ENCODE measurements around the gene TATDN2. TPM values are rescaled to one million over a fixed set of nuclear protein-coding genes. Genes with fewer than 3 reads are reported as not detected.
"Not testable (repeated sequence)": the region's sequence is repeated elsewhere in the genome, so short reads cannot be mapped to it uniquely, and the experiment has no call there.

Gene TATDN2
- total RNA-seq, 2 donors from 2014 or later, result 40.8 to 56.3 TPM

- H3K27ac Mint-ChIP-seq, result peak overlapping the region; percentile 70 to 77
- H3K9me3 Mint-ChIP-seq, result no peaks in the 10 kb centered on the region
- DNase-seq (ENCODE audit: low spot score in 2 of 2), result no peak
- H3K36me3 Mint-ChIP-seq, result peaks cover under 1 to 15% of the 10 kb centered on the region in 2 donors
- ATAC-seq, result no peak
Observed at GRCh38 chr3:10291641-10292040, 43.4 kb downstream of the TATDN2 start.

DNA sequence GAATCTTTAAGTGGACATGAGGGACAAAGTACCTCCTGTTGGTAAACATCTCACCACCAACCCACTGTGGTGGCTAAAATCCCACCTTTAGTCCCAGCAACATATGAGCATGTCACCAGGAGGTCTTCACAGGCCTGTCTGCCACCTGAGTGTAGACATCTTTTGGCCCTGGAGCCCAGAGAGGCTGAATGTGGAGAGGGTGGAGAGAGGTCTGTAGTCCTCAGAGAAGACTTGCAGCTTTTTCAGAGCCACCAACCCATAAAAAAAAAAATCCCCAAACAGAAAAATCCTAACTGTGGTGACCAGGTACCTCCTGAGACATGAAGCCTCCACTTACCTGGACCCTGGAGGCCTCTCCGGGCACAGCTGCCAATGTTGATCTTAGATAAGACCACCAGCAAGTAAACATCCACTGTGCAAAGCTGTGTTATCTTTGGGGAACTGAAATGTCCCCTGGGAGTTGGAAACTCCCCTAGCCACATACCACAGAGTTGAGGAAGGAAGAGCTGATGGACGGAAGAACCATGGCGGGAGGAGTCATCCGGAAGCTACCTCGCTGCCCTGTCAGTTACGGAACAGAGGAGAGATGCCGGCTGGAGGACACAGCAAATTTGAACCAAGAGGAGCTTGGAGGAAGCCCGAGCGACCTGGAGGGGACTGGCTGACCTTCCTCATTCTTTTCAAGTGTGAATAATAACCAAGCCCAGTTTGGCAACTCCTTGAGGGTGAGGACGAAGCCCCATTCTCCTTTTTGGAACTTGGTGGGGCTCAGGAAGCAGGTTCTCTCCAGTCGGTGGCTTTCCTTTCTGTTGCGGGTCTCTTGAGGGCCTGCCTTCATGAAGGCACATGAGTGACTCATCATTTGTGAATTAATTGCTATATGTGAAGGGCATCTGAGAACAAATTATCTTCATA, 44.5 kb downstream of the TATDN2 start, which contains the start of gene GHRL:
GHRL (minus strand) TSS at position 443 of the 915 bp plus-strand sequence. CDS start 2,767 bp downstream, outside the sequence.
- Mint-ChIP-seq H3K36me3 (peaks cover 7 to 14% of the 10 kb centered on the region in 2 donors), H3K9me3 (no peaks in the 10 kb centered on the region), H3K27ac (peak within 1 kb of the TSS; percentile 77 to 89)
- DNase-seq (ENCODE audit: low spot score in 2 of 2), result no peak
- peak in 1 of 2 donors; percentile 56 for ATAC-seq

- DNase-seq (ENCODE audit: low spot score in 2 of 2), result no peak
- Mint-ChIP-seq H3K36me3 (peaks cover 7 to 14% of the 10 kb centered on the region in 2 donors), H3K27ac (peak overlapping the region in 1 of 2 donors; percentile 57), H3K9me3 (no peaks in the 10 kb centered on the region)
- no peak for ATAC-seq
Observed at GRCh38 chr3:10294030-10294586, 45.8 kb downstream of the TATDN2 start.

DNA sequence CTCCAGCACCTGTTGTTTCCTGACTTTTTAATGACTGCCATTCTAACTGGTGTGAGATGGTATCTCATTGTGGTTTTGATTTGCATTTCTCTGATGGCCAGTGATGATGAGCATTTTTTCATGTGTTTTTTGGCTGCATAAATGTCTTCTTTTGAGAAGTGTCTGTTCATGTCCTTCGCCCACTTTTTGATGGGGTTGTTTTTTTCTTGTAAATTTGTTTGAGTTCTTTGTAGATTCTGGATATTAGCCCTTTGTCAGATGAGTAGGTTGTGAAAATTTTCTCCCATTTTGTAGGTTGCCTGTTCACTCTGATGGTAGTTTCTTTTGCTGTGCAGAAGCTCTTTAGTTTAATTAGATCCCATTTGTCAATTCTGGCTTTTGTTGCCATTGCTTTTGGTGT, 49.8 kb downstream of the TATDN2 start:
- ATAC-seq, H3K27ac Mint-ChIP-seq: not testable (repeated sequence)
- H3K36me3 Mint-ChIP-seq, result peaks cover 9 to 15% of the 10 kb centered on the region in 2 donors

DNA sequence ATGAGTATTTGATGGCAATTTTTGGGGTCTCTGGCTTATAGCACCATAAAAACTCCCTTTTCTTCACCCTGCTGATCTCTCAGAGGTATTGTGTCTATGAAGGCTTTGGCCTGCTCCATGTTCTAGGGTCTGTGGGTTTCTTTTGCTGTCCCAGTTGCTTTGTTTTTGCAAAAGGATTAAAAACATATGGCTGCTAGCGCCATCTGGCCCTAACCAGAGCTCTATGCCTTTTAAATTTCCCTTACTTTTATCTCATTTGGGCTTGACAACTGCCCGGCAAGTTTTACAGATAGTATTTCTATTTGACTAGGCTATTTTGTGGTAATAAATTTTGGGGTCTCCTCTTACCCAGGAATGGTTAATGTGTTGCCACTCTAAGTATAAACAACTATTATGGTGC, 50.9 kb downstream of the TATDN2 start:
- Mint-ChIP-seq H3K36me3 (peaks cover 9 to 15% of the 10 kb centered on the region in 2 donors), H3K27ac (peak overlapping the region; percentile 87 to 95), H3K9me3 (no peaks in the 10 kb centered on the region)
- DNase-seq (ENCODE audit: low spot score in 2 of 2) (no peak), ATAC-seq (no peak)

More for the DNA sequence above, 49.8 kb downstream of the TATDN2 start:
- H3K9me3 Mint-ChIP-seq; DNase-seq (ENCODE audit: low spot score in 2 of 2): not testable (repeated sequence)

DNA sequence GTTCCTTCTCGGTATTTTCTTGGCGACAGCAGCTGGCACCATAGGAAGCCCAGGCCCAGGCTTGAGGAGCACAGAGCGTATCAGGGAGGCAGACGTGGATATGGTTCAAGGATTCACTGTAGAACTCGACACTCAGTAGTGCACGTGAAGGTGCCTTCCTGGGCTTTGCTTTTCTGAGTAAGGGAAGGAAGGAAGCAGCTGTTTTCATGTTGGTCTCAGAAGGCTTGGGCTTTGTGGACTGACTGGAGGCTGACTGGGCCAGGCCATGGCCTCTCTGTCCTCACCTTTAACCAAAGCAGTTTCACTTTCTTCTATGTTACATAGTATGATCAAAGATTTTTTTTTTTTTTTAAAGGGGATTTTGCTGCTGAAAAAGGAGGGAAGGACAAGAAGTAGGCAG, 51.4 kb downstream of the TATDN2 start:
- Mint-ChIP-seq H3K36me3 (peaks cover 9 to 15% of the 10 kb centered on the region in 2 donors), H3K9me3 (no peaks in the 10 kb centered on the region), H3K27ac (peak overlapping the region; percentile 87 to 95)
- DNase-seq (ENCODE audit: low spot score in 2 of 2), result no peak
- ATAC-seq, result peak; percentile 53 to 94

DNA sequence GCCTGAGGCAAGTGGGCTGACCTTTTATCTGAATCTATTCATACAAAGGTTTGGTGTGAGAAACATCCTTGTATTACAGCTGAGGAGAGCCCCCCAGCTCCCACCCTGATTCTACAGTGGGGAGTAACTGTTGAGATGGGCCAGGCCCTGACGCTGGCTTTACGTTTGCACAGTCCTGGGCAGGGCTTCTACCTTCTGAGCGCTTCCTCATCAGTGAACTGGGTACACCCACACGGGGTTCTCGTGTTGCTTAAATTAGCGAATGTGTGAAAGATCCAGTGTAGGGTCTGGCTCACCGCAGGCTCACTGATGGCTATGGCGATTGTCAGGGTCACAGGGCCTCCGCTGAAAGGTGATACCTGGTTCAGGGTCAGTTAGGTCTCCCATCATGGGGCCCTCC, 51.8 kb downstream of the TATDN2 start:
- ATAC-seq (peak; percentile 21 to 31), DNase-seq (ENCODE audit: low spot score in 2 of 2) (no peak)
- H3K27ac Mint-ChIP-seq, result peak overlapping the region; percentile 87 to 95
- H3K9me3 Mint-ChIP-seq, result no peaks in the 10 kb centered on the region
- peaks cover 9 to 15% of the 10 kb centered on the region in 2 donors for H3K36me3 Mint-ChIP-seq

GRCh38 chr3:10303105-10303504, 54.8 kb downstream of the TATDN2 start:
- Mint-ChIP-seq H3K36me3 (peaks cover 0 to 17% of the 10 kb centered on the region in 2 donors), H3K27ac (peak overlapping the region in 1 of 2 donors; percentile 23), H3K9me3 (no peaks in the 10 kb centered on the region)
- no peak for ATAC-seq
- no peak for DNase-seq (ENCODE audit: low spot score in 2 of 2)

- H3K27ac Mint-ChIP-seq, result no peak overlapping the region
Observed at GRCh38 chr3:10303785-10304184, 55.5 kb downstream of the TATDN2 start.

GRCh38 chr3:10304905-10305304, 56.6 kb downstream of the TATDN2 start:
- no peak for DNase-seq (ENCODE audit: low spot score in 2 of 2)
- ATAC-seq, result no peak
- Mint-ChIP-seq H3K9me3 (no peaks in the 10 kb centered on the region), H3K36me3 (peaks cover 0 to 18% of the 10 kb centered on the region in 2 donors), H3K27ac (peak overlapping the region in 1 of 2 donors; percentile 72)

More at GRCh38 chr3:10303785-10304184, 55.5 kb downstream of the TATDN2 start:
- Mint-ChIP-seq H3K9me3 (no peaks in the 10 kb centered on the region), H3K36me3 (peaks cover 0 to 17% of the 10 kb centered on the region in 2 donors)
- ATAC-seq (no peak), DNase-seq (ENCODE audit: low spot score in 2 of 2) (no peak)

- peak overlapping the region; percentile 72 to 87 for H3K27ac Mint-ChIP-seq
- DNase-seq (ENCODE audit: low spot score in 2 of 2) (no peak), ATAC-seq (no peak)
- no peaks in the 10 kb centered on the region for H3K9me3 Mint-ChIP-seq
- H3K36me3 Mint-ChIP-seq, result peaks cover 0 to 21% of the 10 kb centered on the region in 2 donors
Observed at GRCh38 chr3:10305331-10305902, 57.2 kb downstream of the TATDN2 start.

DNA sequence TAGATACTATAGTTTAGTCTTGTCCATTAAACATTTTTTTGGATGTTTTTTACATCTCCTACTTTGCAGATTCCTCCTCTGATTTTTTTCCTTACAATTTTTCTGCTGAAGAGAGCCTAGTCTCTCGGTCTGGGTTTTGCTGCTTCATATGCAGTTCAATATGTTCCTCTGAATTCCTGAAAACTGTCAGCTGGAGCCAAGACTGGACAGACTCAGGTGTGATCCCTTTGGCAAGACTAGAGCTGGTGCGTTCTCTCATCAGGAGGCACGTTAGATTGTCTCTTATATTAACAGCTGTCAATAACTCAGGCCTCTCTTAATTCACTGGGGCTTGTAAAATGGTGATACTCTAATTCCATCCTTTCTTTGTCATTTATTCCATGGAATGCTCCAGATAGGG, 57.9 kb downstream of the TATDN2 start:
- H3K27ac Mint-ChIP-seq, result peak overlapping the region; percentile 7 to 87

GRCh38 chr3:10308678-10309077, 60.4 kb downstream of the TATDN2 start:
- DNase-seq (ENCODE audit: low spot score in 2 of 2) (no peak), ATAC-seq (no peak)
- Mint-ChIP-seq H3K36me3 (peaks cover 0 to 21% of the 10 kb centered on the region in 2 donors), H3K9me3 (no peaks in the 10 kb centered on the region), H3K27ac (no peak overlapping the region)

More for the DNA sequence above, 57.9 kb downstream of the TATDN2 start:
- H3K9me3 Mint-ChIP-seq, result no peaks in the 10 kb centered on the region
- ATAC-seq (no peak), DNase-seq (ENCODE audit: low spot score in 2 of 2) (no peak)
- peaks cover 0 to 21% of the 10 kb centered on the region in 2 donors for H3K36me3 Mint-ChIP-seq

GRCh38 chr3:10309736-10310135, 61.5 kb downstream of the TATDN2 start:
- no peak for DNase-seq (ENCODE audit: low spot score in 2 of 2)
- Mint-ChIP-seq H3K9me3 (no peaks in the 10 kb centered on the region), H3K36me3 (peaks cover 0 to 21% of the 10 kb centered on the region in 2 donors)

DNA sequence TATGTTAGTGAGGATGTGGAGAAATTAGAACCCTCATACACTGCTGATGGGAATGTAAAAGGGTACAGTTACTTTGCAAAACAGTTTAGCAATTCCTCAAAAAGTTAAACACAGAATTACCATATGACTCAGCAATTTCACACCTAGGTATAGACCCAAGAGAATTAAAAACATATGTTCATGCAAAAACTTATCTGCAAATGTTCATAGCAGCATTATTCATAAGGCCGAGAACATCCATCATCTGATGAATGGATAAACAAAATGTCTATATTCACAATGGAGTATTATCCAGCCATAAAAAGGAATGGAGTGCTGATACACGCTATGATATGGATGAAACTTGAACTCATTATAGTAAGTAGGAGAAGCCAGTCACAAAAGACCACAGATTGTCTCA, 62.3 kb downstream of the TATDN2 start:
- ATAC-seq (no peak), DNase-seq (ENCODE audit: low spot score in 2 of 2) (no peak)
- peak overlapping the region; percentile 50 to 82 for H3K27ac Mint-ChIP-seq
- no peaks in the 10 kb centered on the region for H3K9me3 Mint-ChIP-seq
- H3K36me3 Mint-ChIP-seq, result peaks cover 0 to 21% of the 10 kb centered on the region in 2 donors

More at GRCh38 chr3:10309736-10310135, 61.5 kb downstream of the TATDN2 start:
- H3K27ac Mint-ChIP-seq, result peak overlapping the region; percentile 50 to 82
- no peak for ATAC-seq

GRCh38 chr3:10311710-10312109, 63.5 kb downstream of the TATDN2 start:
- ATAC-seq (no peak), DNase-seq (ENCODE audit: low spot score in 2 of 2) (no peak)
- H3K27ac Mint-ChIP-seq, result peak overlapping the region; percentile 48 to 55
- H3K36me3 Mint-ChIP-seq, result peaks cover 0 to 21% of the 10 kb centered on the region in 2 donors
- no peaks in the 10 kb centered on the region for H3K9me3 Mint-ChIP-seq

DNA sequence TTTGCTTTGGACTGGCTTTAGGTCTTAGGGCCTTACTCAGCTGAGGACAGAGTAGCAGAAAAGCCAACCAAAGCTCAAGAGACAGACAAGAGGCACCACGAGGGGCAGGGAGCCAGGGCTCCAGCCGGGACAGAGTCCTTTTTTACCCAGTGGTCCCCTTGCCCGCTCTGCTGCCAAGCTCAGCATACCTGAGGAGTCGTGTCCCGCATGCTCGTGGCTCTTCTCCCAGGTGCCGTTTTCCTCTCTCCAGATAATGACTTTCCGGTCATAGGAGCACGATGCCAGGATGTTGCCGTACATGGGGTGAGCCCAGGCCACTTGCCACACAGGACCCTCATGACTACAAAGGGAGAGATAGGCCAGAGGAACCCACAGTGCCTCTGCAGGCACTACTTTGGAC, 64.1 kb downstream of the TATDN2 start:
- DNase-seq (ENCODE audit: low spot score in 2 of 2) (no peak), ATAC-seq (no peak)
- no peaks in the 10 kb centered on the region for H3K9me3 Mint-ChIP-seq
- H3K27ac Mint-ChIP-seq, result peak overlapping the region in 1 of 2 donors; percentile 55
- peaks cover 0 to 18% of the 10 kb centered on the region in 2 donors for H3K36me3 Mint-ChIP-seq
